Smooth muscle cell (in vitro differentiated cells): ENCODE data around the gene WDFY4. TPM values are rescaled to one million over a fixed set of nuclear protein-coding genes. Genes with fewer than 3 reads are reported as not detected.

Source experiments
- DNase-seq: peaks from one replicate; lab custom pipeline; 2025; ENCODE audit not compliant: unreplicated experiment; lab: John Stamatoyannopoulos, UW
- H2AFZ ChIP-seq: fragments of 200-600 bp; sonication (generic); 2 replicates; pipeline ENCODE4 v1.6.0; 2016; ENCODE audit warnings: antibody characterized with exemption, low read depth, mild to moderate bottlenecking
- H3F3A ChIP-seq: fragments of 200-600 bp; sonication (generic); 2 replicates; pipeline ENCODE4 v1.6.0; 2017; ENCODE audit warnings: antibody characterized with exemption, low read depth
- H3K27ac ChIP-seq: fragments of 200-600 bp; sonication (generic); 2 replicates; pipeline ENCODE4 v1.5.1; 2016; ENCODE audit warnings: low read depth, mild to moderate bottlenecking
- H3K27me3 ChIP-seq: fragments of 200-600 bp; sonication (generic); 2 replicates; pipeline ENCODE4 v1.6.1; 2016; ENCODE audit warnings: low read depth, mild to moderate bottlenecking
- H3K36me3 ChIP-seq: fragments of 200-600 bp; sonication (generic); 2 replicates; pipeline ENCODE4 v1.5.1; 2016; ENCODE audit warnings: low read depth
- H3K4me1 ChIP-seq: fragments of 200-600 bp; sonication (generic); 2 replicates; pipeline ENCODE4 v1.5.1; 2016; ENCODE audit warnings: low read depth
- H3K4me2 ChIP-seq: fragments of 200-600 bp; sonication (generic); 2 replicates; pipeline ENCODE4 v1.6.0; 2016; ENCODE audit warnings: mild to moderate bottlenecking
- H3K4me3 ChIP-seq: fragments of 200-600 bp; sonication (generic); 2 replicates; pipeline ENCODE4 v1.5.1; 2016; ENCODE audit warnings: mild to moderate bottlenecking
- H3K79me2 ChIP-seq: fragments of 200-600 bp; sonication (generic); 2 replicates; pipeline ENCODE4 v1.6.0; 2016; ENCODE audit warnings: low read depth, mild to moderate bottlenecking
- H3K9ac ChIP-seq: fragments of 200-600 bp; sonication (generic); 2 replicates; pipeline ENCODE4 v1.6.0; 2016; ENCODE audit warnings: low read depth
- H3K9me3 ChIP-seq: fragments of 200-600 bp; sonication (generic); replicated peaks from 2 replicates; pipeline ENCODE4 v1.5.1; 2016; ENCODE audit warnings: low read depth
- H4K20me1 ChIP-seq: fragments of 200-600 bp; sonication (generic); 2 replicates; pipeline ENCODE4 v1.6.0; 2016; ENCODE audit warnings: low read depth
- CTCF ChIP-seq: fragments of 200-600 bp; sonication (generic); IDR thresholded peaks from 2 replicates; pipeline ENCODE4 v1.5.1; 2017; ENCODE audit warnings: borderline replicate concordance, mild to moderate bottlenecking, antibody characterized with exemption; ENCODE audit not compliant: insufficient read depth, poor library complexity, severe bottlenecking
- WGBS: methylation state at CpG from one replicate; pipeline ENCODE4 v1.1.7; 2016; ENCODE audit warnings: low lambda C conversion rate; 5-methylcytosine and 5-hydroxymethylcytosine counted together
- polyA plus RNA-seq: library from polyadenylated mRNA; unstranded; fragments of >200 nt; fragmentation: Nextera tagmentation; extraction: Ambion mirVana; gene quantifications from 2 replicates; pipeline ENCODE4 v1.2.1, GENCODE V29; 2016
- total RNA-seq: library from RNA; depleted of rRNA; stranded (reverse); fragments of >200 nt; gene quantifications from 2 replicates; pipeline ENCODE4 v1.2.3, GENCODE V29; 2014

The WDFY4 gene
- total and polyA plus RNA-seq, 2 experiments from 2014 or later, result not detected

- Histone ChIP-seq H3K4me3 (no peak overlapping the region), H3K36me3 (no peaks in the 10 kb centered on the region), H3K4me1 (no peaks in the 10 kb centered on the region), H3K9me3 (no peaks in the 10 kb centered on the region), H3K27ac (no peak overlapping the region), H3K4me2 (no peak overlapping the region), H4K20me1 (no peaks in the 10 kb centered on the region), H3F3A (no peaks in the 10 kb centered on the region), H3K27me3 (no peaks in the 10 kb centered on the region), H3K9ac (no peak overlapping the region), H2AFZ (no peak overlapping the region), H3K79me2 (no peaks in the 10 kb centered on the region)
- DNase-seq, result no peak
- no peak for TF ChIP-seq CTCF
- 81% methylated on average over 13 of the region's 13 CpGs for WGBS
These were observed 324.0 kb downstream of the WDFY4 start for GRCh38 chr10:49008505-49009198.

- TF ChIP-seq CTCF, result no peak
- Histone ChIP-seq H3K27me3 (no peaks in the 10 kb centered on the region), H3K9me3 (no peaks in the 10 kb centered on the region), H3K36me3 (no peaks in the 10 kb centered on the region), H3K4me3 (no peak overlapping the region), H2AFZ (no peak overlapping the region), H3K79me2 (no peaks in the 10 kb centered on the region), H3K4me2 (no peak overlapping the region), H4K20me1 (no peaks in the 10 kb centered on the region), H3K4me1 (no peaks in the 10 kb centered on the region), H3K9ac (no peak overlapping the region), H3F3A (no peaks in the 10 kb centered on the region), H3K27ac (no peak overlapping the region)
- 49% methylated on average over 8 of the region's 8 CpGs for WGBS
- DNase-seq, result no peak
These were observed 324.7 kb downstream of the WDFY4 start for GRCh38 chr10:49009199-49009979.

GRCh38 chr10:49010295-49010694, 325.6 kb downstream of the WDFY4 start:
- WGBS, result 72% methylated on average over 4 of the region's 4 CpGs
- no peaks in the 10 kb centered on the region for H3F3A ChIP-seq
- no peak for DNase-seq
- TF ChIP-seq CTCF, result no peak
- no peak overlapping the region for H3K4me3 ChIP-seq
- no peaks in the 10 kb centered on the region for H4K20me1 ChIP-seq
- no peaks in the 10 kb centered on the region for H3K9me3 ChIP-seq
- H3K79me2 ChIP-seq, result no peaks in the 10 kb centered on the region
- H3K4me2 ChIP-seq, result no peak overlapping the region
- H2AFZ ChIP-seq, result no peak overlapping the region
- H3K9ac ChIP-seq, result no peak overlapping the region
- H3K27ac ChIP-seq, result no peak overlapping the region
- no peaks in the 10 kb centered on the region for H3K27me3 ChIP-seq
- no peaks in the 10 kb centered on the region for H3K4me1 ChIP-seq
- H3K36me3 ChIP-seq, result no peaks in the 10 kb centered on the region
